ENCODE measurements around the gene MIPOL1.
"Not testable (repeated sequence)": the region's sequence is repeated elsewhere in the genome, so short reads cannot be mapped to it uniquely, and the experiment has no call there.

MIPOL1 gene

GRCh38 chr14:37369425-37369824 is 171.7 kb downstream of the MIPOL1 start:
- no peaks in the 10 kb centered on the region for H3K9me3 ChIP-seq
- no peaks in the 10 kb centered on the region for H3K4me1 ChIP-seq (ENCODE audit: control insufficient read depth in 1 of 2, insufficient read depth in 1 of 2, low read depth in 1 of 2, low read length in 1 of 2)

GRCh38 chr14:37375566-37375965 is 177.8 kb downstream of the MIPOL1 start:
- no peak overlapping the region for H3K27ac ChIP-seq
- H3K36me3 ChIP-seq: no peaks in the 10 kb centered on the region
- no peaks in the 10 kb centered on the region for H3K9me3 ChIP-seq
- H3K27me3 ChIP-seq: no peaks in the 10 kb centered on the region
- H3K4me1 ChIP-seq (ENCODE audit: control insufficient read depth in 1 of 2, insufficient read depth in 1 of 2, low read depth in 1 of 2, low read length in 1 of 2): no peaks in the 10 kb centered on the region
- H3K4me3 ChIP-seq (ENCODE audit: low read depth in 1 of 2, low read length in 1 of 2): no peak overlapping the region
- TF ChIP-seq CTCF (IDR thresholded peaks at IDR 0.05): no peak

More at GRCh38 chr14:37369425-37369824, 171.7 kb downstream of the MIPOL1 start:
- H3K27ac ChIP-seq: no peak overlapping the region
- no peaks in the 10 kb centered on the region for H3K36me3 ChIP-seq
- no peak overlapping the region for H3K4me3 ChIP-seq (ENCODE audit: low read depth in 1 of 2, low read length in 1 of 2)
- no peak for TF ChIP-seq CTCF (IDR thresholded peaks at IDR 0.05)
- H3K27me3 ChIP-seq: no peaks in the 10 kb centered on the region

- no peaks in the 10 kb centered on the region for H3K4me1 ChIP-seq (ENCODE audit: control insufficient read depth in 1 of 2, insufficient read depth in 1 of 2, low read depth in 1 of 2, low read length in 1 of 2)
- H3K27ac ChIP-seq: no peak overlapping the region
- H3K36me3 ChIP-seq: no peaks in the 10 kb centered on the region
- H3K27me3 ChIP-seq: no peaks in the 10 kb centered on the region
- H3K9me3 ChIP-seq: no peaks in the 10 kb centered on the region
- no peak for TF ChIP-seq CTCF (IDR thresholded peaks at IDR 0.05)
- no peak overlapping the region for H3K4me3 ChIP-seq (ENCODE audit: low read depth in 1 of 2, low read length in 1 of 2)
These were observed 179.3 kb downstream of the MIPOL1 start for GRCh38 chr14:37376944-37377609.

- H3K9me3 ChIP-seq: no peaks in the 10 kb centered on the region
- TF ChIP-seq CTCF (IDR thresholded peaks at IDR 0.05): no peak
- H3K36me3 ChIP-seq: no peaks in the 10 kb centered on the region
- no peak overlapping the region for H3K27ac ChIP-seq
- H3K4me1 ChIP-seq (ENCODE audit: control insufficient read depth in 1 of 2, insufficient read depth in 1 of 2, low read depth in 1 of 2, low read length in 1 of 2): no peaks in the 10 kb centered on the region
- H3K27me3 ChIP-seq: no peaks in the 10 kb centered on the region
- no peak overlapping the region for H3K4me3 ChIP-seq (ENCODE audit: low read depth in 1 of 2, low read length in 1 of 2)
These were observed 187.3 kb downstream of the MIPOL1 start for GRCh38 chr14:37384870-37385596.

- not testable (repeated sequence) for H3K4me1 ChIP-seq (ENCODE audit: control insufficient read depth in 1 of 2, insufficient read depth in 1 of 2, low read depth in 1 of 2, low read length in 1 of 2); H3K9me3 ChIP-seq; H3K4me3 ChIP-seq (ENCODE audit: low read depth in 1 of 2, low read length in 1 of 2); H3K36me3 ChIP-seq; H3K27me3 ChIP-seq; H3K27ac ChIP-seq
These were observed 199.6 kb downstream of the MIPOL1 start for GRCh38 chr14:37397157-37397940.

- Histone ChIP-seq H3K27me3 (no peaks in the 10 kb centered on the region), H3K9me3 (no peaks in the 10 kb centered on the region), H3K4me1 (ENCODE audit: control insufficient read depth in 1 of 2, insufficient read depth in 1 of 2, low read depth in 1 of 2, low read length in 1 of 2) (no peaks in the 10 kb centered on the region), H3K27ac (no peak overlapping the region), H3K4me3 (ENCODE audit: low read depth in 1 of 2, low read length in 1 of 2) (no peak overlapping the region), H3K36me3 (no peaks in the 10 kb centered on the region)
- TF ChIP-seq CTCF (IDR thresholded peaks at IDR 0.05): no peak
These were observed 200.1 kb downstream of the MIPOL1 start for GRCh38 chr14:37397941-37398215.
